Stimulated activated CD4-positive, alpha-beta T cell treated with anti-CD3 and anti-CD28 coated beads, Interleukin-4, amount 100 ng/mL, for 48 hours (primary cell): ENCODE measurements around the gene BET1.

ENCODE experiments used
- DNase-seq, 2 donors: peaks; one replicate each; pipeline ENCODE4 v3.0.0-alpha.2; 2020; ENCODE audit warnings: low read depth in 2 of 2

The BET1 gene

DNA sequence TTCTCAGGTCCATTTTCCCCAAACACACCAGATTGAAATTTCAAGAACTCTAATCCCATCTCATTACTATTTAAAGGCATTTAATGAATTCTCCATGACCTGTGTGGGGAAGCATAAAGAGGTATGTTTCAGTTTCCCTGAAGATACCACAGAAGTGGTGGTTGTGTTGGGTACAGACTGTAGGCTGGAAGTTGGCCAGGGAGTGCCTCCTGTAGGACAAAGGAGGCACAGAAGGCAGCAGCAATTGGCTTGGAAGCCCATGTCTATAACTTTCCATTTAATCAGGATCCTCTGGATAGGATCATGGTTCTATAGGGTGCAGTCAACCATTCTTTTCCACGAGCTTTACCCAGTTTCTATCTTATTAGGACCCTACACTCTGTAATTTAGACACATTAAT is 8.6 kb upstream of the BET1 start:
- no peak for DNase-seq

DNA sequence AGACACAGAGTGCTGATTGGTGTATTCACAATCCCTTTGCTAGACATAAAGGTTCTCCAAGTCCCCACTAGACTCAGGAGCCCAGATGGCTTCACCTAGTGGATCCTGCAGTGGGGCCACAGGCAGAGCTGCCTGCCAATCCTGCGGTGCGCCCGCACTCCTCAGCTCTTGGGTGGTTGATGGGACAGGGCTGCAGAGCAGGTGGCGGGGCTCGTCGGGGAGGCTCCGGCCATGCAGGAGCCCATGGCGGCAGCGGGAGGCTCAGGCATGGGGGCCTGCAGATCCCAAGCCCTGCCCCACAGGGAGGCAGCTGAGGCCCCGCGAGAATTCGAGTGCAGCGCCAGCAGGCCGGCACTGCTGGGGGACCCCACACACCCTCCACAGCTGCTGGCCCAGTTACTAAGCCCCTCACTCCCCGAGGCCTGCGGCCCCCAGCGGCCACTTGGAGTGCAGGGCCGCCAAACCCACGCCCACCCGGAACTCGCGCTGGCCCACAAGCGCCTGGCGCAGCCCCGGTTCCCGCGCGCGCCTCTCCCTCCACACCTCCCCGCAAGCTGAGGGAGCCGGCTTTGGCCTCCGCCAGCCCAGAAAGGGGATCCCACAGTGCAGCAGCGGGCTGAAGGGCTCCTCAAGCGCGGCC is 7.7 kb upstream of the BET1 start:
- no peak for DNase-seq

DNA sequence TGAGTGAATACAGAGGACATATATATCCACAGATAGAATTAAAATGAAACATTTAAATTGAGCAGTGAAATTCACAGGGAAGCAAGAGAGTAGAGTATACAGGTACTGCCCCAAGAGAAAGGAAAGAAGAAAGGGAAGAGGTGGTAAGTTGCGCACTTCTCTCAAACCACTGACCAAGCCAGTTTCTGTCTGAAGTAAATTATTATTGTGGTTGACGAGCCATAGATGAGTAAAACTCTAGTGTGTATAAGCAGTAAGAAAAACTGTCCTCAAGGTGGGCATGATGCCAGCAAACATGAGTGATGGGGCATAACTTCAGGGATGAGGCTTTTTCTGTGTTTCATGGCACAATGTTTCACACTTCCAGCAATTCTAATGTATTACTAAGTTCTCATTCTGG is 4.4 kb upstream of the BET1 start:
- no peak for DNase-seq

DNA sequence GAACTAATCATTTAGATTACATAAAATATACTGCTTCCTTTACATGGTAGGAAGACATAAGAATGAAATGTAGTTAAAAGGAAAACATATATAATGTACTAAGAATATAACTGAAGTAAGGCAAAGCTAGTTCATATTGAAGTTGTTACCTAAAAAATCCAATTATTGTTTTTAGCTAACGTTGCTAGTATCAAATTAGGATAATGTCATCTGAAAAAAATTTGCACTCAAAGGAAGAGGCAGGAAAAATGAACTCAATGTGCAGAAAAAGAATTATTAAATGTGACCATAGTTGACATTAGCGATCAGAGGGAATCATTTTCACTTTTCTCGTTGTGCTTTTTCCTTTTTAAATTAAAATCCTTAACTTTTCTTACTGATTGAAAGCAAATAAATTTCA is 1.6 kb upstream of the BET1 start:
- no peak for DNase-seq

DNA sequence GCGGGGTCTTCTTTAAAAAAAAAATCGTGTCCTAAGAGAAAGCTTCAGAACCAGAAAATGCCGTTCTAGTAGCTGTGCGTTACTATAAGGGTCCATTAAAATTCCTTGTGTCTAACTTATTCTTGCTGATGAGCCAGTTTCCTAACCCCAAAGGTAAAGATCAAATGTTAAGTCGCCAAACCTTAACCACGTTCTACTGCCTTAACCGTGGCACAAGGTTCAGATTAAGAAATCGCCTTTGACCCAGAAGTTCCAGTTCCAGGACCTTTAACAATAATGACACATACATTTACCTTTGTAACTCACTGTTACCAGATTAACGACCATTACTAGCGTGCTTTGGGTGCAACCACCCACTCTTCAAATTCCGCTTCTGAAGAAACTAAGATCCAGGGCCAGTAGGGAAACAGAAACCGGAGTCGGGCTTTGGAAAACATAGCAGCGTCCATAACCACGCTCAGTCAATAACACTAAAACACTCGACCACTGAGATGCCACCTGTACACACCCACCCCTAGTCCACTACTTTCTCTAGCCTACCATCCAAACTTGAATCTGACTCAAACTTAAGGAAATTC is 620 bp downstream of the BET1 start:
- DNase-seq: no peak

DNA sequence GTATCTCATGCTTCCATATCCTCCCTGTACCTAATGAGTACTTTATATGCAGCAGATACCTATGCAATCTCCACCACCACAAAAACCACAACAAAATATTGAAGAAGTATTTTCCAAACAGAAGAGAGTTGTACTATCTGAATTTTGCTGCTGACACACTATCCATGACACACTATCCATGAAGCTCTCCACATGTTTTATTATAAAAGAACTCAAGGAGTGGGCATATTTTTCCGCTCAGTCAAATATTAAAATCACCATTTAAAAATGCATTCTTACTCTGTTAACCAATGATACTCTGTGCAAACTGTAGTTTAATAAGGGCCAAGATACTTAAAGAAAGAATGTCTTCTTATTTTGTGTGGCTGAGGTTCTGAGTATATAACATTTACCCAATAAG is 2.8 kb downstream of the BET1 start:
- DNase-seq: no peak

DNA sequence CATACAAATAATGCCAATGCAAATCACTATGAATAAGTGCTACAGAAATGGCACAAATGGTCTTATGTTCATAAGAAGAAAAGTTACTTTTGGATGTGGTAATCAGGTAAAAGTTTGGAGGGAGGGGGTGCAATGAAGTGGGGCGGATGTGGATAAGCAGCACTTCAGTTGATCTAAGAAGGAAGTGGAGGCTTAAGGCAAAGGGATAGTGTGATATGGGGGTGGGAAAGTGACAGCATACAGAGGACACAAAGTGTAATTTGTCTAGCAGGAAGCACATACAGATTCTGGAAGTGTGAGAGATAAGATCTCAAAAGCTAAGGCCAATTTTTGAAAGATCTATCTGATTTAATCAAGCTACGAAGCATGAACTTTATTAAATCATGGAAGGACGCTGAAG is 6.3 kb downstream of the BET1 start:
- no peak for DNase-seq

DNA sequence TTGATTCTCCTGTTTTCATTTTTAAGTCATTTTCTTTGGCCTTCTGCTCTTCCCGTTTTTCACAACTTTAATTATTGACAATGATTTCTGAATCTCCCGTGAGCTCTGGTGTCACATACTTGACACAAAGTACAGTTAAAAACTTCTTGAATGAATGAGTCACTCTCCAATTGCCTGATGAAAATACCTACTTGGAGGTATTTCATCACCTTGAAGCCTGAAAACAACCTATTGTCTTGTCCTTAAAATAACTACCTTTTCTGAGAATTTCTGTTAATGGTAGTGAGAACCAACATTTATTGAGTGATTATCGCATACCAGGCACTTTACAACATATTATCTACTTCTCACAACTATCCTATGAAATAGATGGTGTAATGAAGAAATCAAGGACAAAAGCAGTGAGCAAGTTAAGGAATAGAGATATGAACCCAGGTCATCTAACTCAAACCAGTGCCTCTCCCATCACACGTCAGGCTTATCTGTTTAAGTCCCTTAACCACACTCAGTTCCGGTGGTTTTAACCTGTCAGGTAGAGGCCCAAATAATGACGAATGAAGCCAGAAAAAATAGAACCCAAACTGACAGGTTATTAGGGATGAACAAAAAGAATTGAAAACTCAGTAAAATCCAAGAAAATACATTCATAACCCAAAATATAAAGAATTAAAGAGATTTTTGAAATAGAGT is 11.6 kb downstream of the BET1 start:
- DNase-seq: no peak

DNA sequence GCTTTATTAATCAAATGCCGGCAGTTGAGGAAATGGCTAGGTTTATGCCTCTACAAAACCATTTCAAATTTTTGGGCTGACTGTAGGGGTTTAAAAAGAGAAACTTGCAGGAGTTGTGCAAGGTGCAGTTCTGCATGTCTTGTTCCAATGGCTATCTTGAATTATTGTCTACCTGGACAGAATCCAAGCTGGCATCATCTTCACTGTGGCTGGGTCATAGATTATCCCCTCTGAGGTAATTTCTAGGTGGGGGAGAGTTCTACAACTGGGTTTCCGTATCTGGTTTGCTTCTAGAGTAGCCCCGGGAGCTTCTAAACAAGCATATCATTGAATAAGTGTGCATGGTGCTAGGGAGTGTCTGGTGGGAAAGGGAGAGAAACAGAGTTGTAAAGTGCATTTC is 16.9 kb downstream of the BET1 start:
- DNase-seq: no peak

DNA sequence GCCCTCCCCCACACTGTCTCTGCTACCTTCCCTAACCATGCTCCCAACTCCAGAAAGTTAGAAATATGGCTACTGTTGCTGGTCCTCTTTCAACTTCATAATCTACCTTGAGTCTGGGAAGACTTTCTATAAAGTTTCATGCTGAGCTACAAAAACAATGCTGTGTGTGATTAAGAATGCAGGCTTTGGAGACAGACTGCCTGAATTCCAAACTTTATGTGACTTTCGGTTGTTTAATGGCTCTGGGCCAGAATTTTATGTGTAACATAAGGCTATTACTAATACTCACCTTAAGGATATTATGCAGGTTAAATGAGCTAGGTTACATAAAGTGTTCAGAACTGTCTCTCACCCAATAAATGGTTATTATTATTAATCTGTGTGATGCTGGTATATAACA is 19.1 kb downstream of the BET1 start:
- DNase-seq: no peak

DNA sequence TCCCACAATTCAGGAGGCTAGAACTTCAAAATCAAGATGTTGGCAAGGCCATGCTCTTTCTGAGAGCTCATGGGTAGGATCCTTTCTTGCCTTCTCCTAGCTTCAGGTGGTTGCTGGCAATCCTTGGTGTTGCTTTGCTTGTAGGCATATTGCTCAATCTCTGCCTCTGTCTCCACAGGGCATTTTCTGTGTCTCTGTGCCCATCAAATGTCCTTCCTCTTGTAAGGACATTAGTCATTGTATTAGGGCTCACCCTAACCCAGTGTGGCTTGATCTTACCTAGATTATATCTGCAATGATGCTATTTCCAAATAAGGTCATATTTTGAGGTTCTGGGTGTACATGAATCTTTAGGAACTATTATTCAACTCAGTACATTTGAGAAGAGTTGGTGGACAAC is 20.1 kb downstream of the BET1 start:
- DNase-seq: no peak

DNA sequence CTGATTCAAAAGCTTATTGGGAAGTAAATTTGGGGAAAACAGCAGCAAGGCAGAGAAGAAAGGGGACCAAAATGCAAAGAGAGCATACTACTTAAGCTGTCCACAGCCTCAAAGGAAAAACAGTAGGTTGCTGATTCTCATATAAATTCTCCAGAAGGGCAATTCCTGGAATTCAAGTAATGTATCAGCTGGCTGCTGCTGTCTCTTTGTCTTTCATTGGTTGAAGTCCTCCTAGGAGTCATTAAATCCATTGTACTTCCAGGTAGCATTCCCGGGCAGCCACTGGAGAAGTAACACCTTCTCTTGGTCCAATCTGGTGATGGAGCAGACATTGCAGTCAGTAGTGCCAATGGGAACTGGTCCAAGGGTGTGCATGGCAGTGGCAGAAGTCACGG is 22.7 kb downstream of the BET1 start:
- no peak for DNase-seq

DNA sequence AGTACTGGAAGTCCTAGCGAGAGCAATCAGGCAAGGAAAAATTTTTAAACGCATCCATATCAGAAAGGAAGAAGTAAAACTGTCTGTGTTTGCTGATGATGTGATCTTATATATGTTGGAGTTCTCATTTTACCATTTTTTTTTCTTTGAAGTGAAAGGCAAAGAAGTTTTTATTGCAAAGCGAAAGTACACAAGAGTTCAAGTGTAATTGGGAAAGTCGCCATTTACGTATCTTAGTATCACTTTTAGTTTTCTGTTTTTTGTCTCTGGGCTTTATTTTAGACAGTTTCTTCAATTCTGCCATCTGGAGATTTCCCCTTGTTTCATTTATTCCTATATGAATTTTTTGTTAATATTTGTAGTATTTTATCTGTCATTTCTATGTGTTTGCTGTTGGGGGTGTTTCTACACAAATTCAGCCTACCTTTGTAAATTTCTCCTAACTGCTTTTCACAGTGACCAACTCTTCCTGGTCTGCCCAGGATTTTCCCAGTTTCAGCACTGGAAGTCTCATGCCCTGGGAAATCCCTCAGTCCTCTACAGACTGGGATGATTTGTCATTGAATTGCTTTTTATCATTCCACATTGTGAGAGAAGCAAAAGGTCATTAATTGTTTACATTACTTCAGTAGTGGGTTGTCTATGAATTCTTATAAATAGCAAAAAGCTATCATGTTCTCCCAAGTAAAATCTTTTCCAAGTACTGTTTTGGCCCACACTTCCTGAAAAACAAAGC is 23.2 kb downstream of the BET1 start:
- DNase-seq: no peak

DNA sequence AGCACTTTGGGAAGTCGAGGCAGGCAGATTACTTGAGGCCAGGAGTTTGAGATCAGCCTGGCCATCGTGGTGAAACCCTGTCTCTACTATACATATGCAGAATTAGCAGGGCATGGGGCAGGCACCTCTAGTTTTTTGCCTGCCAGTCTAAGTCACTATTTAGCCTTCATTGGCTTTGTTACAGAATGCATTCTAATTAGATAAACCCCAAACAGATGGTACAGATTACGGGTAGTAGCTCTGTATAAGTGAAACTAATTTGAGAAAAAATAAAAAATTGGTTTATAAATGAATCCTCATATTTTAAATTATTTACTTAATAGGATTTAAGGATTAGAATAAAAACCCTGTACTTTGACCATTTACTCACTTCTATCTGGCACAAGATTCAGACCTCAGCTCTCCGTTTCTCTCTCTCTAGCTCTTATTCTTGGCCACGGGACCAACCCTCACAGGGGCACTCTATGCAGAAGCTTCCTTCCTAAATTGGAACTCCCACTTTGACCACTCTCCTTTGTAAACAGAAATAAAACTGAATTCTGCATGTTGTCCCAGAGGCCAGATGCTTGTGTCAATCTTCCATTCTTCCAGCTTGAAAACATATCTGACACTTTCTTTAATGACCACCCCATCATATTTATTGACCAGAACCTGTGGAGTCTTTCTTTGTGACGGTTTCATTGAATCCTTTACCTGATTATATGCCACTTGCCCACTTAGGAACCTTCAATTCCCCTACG is 26.8 kb downstream of the BET1 start:
- no peak for DNase-seq

DNA sequence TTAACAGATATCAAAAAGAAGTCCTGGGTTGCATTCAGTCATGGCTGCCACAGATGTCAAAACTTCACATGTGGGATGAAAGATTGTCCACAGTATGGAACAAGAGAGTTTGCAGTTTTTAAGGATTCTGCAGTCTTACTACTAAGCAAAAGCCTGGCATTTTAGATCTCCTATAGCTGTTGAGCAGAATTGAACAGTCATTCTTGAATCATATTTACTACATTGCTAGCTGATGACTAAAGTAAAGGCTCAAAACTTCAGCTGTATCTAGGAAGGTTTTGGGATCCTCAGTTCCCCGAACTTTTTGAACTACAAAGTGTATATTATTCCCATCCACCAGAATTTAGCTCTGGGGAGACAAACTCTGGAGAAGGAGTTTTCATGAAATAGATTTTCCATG is 31.0 kb downstream of the BET1 start:
- DNase-seq: no peak

DNA sequence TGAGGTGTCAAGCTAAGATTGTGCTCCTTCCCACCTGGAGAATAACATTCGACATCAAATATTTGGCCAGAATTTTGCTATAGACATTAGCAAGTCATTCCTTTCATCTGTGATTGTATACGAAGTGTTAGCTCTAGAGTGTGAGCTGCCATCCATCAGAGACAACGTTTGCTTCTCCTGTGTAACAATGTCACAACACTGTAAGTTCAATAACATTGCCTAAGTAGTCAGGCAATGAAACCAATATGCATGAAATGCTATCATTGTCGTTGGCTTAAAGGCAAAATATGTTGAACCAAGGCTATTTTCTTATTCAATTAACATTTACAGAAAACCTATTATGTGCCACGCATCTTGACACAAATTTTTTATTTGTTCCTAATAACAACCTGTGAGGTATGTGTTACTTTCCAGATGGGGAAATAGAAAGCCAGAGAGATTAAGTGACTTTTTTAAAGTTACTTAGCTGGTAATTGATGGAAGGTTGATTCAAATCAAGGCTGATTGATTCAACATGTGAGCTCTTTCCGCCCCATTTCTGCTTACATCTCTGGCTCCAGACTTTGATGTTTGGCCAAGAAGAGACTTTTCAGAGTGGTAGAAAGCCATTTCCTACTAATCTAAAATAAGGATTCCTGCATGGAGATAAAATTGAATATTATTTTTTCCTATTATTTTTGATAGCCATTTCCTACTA is 32.0 kb downstream of the BET1 start:
- DNase-seq: no peak

DNA sequence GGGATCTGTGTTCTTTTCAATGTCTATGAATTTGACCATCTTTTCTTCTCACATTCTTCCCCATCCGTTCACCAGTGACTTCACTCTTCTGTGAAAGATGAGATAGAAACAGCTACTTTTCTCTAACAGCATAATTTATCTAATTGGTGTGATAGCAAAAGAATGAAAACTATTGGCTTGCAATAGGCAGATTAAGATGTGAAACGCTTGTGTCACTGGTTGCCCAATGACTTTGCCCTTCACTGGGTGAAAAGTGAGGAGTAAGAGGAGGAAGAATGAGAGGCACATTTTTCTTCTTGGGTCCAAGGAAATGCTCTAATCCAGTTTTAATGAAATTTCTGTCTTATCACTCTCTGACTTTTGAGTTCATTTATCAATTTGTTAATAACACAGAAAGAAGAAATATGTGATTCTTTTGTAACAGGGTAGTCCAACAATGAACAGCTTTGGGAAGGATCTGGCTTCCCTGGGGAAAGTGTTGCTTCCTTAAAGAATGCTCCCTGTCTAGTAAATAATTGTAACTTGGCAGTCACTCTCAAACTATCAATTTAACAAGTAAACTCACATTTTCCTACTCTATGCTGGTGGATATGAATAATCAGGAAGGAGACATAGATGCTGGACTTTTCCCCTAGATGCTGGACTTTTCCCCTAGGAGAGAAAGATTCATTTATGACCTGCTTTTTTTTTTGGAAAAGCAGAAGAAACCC is 35.1 kb downstream of the BET1 start:
- no peak for DNase-seq

DNA sequence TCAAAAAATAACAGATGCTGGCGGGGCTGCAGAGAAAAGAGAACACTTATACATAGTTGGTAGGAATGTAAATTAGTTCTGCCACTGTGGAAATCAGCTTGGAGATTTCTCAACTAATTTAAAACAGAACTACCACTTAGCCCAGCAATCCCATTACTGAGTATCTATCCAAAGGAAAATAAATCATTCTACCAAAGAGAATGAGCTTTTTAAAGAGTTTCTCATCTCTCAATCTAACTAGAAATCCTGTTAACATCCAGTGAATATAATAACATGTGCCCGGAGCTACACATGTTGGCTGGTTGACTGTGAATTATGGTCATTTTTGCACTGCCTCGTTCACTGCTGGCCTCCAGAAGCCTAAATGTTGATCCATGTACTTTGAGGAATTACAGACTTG is 39.3 kb downstream of the BET1 start:
- no peak for DNase-seq

DNA sequence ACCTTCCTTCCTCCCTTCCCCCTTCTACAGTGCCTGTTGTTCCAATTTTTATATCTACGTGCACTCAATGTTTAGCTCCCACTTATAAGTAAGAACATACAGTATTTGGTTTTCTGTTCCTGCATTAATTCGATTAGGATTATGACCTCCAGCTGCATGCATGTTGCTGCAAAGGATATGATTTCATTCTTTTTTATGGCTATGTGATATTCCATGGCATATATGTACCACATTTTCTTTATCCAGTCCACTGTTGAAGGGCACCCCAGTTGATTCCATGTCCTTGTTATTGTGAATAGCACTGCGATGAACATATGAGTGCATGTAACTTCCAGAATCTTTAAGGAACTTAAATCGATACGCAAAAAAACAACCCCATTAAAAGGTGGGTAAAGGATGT is 39.9 kb downstream of the BET1 start:
- no peak for DNase-seq

DNA sequence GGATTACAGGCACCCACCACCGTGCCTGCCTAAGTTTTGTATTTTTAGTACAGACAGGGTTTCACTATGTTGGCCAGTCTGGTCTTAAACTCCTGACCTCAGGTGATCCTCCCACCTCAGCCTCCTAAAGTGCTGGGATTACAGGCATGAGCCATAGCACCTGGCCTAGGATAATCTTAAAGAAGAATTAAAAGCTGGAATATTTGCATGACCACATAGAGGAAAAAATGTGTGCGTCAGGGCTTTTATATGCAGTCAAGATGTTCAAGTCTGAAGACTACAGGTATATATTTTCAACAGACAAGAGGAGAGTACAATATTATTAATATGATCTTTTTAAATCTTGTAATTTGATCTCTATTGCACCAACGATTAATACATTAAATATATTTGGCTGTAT is 43.2 kb downstream of the BET1 start:
- DNase-seq: no peak

DNA sequence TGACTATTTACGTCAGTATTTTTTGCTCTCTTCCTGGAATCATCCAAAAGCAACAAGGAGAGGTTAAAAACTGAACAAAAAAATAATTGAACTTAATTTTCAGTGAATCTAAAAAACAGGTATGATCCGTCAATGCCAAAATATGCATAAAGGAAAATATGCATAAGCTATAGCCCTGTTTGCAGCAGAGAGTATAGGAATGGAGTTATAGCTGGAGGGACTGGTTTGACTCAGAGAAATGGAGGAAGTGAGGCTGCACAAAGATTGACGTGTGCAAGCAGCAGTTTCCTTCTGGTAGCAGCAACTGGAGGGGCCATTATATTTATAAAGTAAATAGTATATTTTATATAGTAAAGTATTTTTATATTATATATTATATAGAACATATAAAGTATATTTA is 45.5 kb downstream of the BET1 start:
- DNase-seq: no peak
